Activated T-cell treated with anti-CD3 and anti-CD28 coated beads for 48 hours (primary cell): Measurements from ENCODE around the gene CCNG2.
A peak's percentile ranks its signal among the peaks of the same experiment; 100 is the strongest.

ENCODE experiments used
- DNase-seq: peaks from one replicate; pipeline ENCODE4 v3.0.0-alpha.2; 2020; ENCODE audit warnings: low read depth

The CCNG2 gene

DNA sequence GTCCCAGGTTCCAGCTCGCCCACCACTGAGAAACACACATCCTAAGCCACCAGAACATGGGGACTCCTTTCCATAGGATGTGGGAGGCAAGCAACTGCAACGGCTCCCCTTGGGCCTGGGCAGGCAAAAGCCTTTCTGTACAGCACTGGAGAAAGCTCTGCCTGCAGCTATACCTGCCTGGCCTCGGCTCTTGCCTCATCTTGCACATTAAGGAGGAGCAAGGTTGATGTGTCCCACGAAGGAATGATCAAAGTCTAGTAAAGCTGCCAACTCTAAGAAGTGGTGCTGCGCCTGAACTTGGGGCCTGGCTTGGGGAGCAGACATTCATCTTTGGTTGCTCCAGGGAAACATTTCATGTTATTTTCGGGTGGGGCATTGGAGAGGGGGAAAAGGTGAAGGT lies 19.6 kb downstream of the CCNG2 start:
- no peak for DNase-seq

DNA sequence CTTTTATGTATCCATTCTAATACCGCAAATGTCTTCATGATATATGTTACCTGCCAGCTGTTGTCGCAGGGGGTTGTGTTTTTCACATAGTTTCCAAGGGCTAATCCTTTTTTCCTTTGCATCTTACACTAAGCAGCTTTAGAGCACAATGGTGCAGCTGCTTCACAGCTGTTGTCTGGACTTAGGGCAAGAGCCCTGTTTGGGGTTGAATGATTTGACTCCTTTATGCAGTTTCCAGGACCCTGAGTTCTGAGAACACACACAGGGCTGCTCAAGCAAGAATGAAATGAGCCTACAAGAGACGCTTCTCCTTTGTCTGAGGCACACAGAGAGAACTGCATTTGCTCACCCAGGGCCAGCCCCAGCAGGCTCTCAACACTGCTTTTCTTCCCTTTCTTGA lies 20.2 kb downstream of the CCNG2 start:
- no peak for DNase-seq

DNA sequence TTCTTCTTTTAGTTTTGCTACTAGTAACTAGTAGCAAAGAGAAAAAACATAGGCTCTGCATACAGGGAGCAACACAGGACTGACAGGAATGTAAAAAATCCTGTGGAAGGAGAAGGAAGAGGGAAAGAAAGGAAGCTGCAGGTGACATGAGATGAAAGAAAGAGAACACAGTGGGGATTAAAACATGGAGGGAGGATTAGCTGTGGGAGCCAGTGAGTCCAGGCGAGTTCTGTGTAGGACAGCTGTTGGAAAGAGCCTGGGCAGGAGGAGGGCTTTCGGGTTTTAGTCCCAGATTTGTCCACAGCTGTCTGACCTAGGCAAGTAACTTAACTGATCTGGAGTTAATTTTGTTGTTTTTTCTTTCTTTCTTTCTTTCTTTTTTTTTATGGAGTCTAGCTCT lies 21.6 kb downstream of the CCNG2 start:
- DNase-seq, result no peak

DNA sequence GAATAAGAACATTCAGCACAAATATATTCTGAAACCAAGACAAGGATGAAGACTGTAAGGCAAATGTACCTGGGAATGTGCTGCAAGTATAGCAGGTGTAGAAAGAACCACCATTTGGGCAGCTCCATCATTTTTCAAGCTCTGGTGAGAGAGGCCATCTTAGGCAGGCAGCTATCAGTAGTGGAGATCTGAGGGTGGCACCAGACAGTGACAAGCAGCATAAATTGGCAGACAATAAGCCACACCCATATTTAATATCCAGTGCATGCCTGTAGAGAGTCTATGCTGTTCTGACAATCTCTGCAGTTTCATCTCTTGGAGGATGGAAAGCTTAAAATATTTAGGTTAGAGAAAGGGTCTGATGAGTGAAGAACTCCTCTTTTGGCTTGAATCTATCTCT lies 22.5 kb downstream of the CCNG2 start:
- no peak for DNase-seq

DNA sequence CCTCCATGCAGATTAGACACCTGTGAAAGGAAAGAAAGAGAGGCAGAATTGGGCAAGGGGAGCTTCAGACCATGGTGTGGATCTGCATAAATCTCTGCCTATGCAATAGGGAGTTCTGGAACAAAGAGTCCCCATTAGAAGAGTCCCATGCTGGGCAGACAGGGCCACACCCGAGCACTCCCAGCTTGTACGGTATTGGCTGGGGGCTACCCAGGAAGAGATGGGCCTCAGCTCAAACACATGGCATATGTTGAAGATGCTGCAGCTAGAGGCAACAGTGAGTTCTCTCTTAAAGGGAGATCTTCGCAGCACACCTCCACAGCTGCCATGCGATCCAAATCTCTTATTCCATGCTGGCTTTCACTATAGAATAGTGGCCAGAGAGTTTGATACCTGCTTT lies 24.7 kb downstream of the CCNG2 start:
- no peak for DNase-seq

DNA sequence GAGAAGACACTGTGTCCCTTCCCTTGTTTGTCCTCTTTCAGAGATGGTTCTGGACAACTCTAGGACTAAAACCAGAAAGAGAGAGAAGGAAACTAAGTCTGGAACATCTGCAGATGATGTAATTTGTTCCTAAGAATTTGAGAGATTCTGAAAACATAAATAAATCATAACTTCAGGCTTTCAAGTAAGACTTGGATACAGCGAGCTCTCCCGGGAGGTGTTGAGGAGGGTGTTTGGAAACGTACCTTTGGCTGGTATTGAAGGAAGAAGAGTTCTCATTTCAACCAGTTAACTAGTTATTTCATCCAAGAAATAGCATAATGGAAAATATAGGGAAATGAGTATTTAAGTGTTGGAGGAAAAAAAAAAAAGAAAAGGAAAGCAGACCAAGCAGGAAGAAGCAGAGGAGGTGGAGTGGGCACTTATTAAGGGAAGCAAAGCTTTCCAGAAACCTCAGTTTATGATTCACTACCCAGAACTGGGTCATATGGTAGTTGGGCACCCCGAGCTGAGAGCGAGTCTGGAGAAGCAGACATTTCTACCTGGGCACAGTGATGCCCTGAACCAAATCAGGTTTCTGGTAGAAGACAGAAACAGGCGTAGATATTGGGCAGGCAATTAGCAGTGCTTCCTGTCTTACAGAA lies 26.9 kb downstream of the CCNG2 start:
- no peak for DNase-seq

DNA sequence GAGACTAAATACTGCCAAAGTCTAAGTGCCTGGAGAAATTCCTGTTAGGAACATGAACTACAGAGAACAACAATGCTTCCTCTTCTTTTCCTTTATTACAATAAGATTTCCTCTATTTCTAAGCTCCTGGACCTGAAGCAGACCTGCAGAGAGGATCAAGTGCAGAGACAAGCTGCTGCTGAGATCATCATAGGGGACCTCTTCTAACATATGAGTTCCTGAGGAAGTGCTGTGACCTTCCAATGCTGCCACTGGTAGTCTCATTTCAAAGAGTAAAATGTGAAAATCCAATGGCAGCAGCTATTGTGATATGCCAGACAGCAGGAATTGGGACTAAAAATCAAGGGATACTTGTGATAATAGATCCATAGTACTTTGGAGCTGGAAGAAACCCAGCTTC lies 28.0 kb downstream of the CCNG2 start:
- DNase-seq, result no peak

DNA sequence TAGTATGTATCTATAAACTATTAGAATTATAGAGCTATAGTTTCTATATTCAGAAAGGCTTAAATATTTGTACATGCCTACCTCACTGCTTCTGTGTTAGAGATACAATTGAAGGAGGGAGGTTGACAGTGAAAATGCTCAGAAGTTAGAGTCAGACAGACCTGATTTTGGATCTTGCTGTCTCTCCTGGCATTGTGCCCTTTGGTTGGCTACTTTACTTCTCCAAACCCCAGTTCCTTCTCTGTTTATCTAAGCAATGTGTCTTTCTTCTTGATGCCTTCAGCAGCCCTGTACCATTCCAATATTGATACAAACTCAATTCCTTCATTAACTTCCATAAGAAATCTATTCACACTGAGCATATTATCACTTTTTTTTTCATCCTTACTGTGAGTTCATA lies 28.7 kb downstream of the CCNG2 start:
- no peak for DNase-seq

DNA sequence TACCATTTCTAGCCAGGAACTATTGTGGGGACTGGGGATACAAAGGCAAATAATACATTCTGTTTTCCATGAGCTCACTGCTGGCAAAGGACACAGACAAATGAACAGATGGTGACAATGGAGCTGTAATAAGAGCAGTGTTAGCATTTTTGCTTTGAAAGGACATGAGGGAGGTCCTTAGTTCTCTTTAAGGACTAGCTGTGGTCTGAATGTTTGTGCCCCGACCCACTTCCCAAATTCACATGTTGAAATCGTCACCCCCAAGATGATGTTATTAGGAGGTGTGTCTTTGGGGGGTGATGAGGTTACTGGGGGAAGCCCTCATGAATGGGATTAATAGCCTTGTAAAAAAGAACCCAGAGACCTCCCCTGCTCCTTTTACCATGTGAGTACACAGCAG lies 30.3 kb downstream of the CCNG2 start:
- DNase-seq, result no peak

DNA sequence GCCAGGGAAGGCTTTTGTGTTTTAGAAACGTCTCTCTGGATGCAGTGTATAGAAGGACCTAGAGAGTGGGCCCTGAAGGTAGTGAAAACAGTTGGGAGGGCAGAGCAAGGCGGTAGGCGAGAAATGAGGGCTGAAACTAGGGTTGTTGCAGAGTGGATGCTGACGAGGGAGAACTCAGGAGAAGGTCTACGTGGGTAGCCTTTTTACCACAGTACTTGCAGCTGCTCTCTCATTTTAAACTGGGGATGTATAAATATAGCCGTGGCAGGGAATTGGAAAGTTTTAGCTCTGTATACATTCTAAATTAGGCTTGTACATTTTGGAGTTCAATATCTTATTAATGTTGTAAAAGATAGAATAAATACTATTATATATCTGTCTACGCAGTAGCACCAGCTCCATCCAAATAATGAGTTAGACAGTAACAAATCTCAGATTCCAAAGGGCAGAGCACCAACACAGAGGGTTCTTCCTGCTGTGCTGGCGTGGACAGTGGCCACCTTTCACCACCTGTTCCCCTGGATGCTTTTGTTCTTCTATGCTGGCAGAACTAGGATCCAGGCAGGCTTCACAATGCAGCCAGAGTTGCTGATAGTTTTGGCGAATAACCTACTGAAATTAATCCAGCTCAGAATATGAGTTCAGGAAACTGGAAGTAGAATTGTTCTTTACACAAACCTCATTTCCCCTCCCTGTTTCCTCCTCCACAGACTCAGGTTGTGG lies 31.7 kb downstream of the CCNG2 start:
- no peak for DNase-seq

DNA sequence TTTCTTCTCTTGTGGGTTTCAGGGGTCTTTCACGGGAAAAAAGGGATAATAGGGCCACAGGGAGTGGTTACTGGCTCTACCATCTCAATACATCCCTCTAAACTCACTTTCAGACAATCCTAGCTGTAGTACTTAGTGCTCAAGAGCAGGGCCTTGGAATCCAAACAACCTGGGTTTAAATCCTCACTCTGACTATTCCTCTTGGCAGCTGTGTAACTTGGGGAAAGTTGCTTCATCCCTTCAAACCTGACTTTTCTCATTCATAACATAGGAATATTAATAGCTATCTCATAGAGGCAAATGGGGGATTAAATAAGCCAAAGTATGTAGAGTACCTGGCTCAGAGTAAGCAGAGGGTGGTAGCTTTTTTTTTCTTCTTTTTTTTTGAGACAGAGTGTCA lies 32.4 kb downstream of the CCNG2 start:
- no peak for DNase-seq

DNA sequence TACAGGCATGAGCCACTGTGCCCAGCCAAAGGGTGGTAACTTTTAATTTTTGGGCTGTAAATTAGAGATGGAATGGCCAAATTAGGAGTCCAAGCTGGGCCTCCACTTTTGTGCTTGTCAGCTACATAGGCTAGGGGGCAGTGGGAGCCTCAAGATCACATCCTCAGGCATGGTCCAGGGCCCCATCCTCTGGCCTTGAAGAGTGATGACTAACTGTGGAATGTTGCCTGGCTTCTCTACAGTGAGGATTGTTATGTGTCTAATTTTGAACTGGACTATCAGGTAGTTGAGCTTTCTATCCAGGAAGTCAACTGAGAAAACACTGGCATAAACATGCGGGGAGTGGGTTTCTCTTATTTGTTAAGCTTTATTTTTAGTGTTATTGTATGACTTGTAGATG lies 33.0 kb downstream of the CCNG2 start:
- DNase-seq, result no peak

DNA sequence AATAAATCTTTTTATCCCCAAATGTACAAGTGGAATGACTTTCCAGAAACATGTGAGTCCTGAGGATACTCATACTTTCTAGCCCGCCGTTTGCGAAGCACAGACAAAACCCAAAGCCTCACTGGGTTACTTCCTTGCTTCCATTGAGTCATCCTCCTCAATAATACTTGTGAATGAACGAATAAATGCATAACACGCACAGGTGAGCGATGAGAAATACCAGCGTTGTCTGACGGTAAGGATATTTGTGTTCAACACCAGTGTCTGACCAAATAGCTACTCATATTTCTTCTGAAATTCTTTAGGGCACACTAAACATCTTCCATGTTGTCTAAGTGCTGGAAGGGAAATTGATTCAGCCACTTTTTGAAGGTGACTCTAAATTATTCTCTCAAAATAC lies 36.0 kb downstream of the CCNG2 start:
- DNase-seq, result no peak

DNA sequence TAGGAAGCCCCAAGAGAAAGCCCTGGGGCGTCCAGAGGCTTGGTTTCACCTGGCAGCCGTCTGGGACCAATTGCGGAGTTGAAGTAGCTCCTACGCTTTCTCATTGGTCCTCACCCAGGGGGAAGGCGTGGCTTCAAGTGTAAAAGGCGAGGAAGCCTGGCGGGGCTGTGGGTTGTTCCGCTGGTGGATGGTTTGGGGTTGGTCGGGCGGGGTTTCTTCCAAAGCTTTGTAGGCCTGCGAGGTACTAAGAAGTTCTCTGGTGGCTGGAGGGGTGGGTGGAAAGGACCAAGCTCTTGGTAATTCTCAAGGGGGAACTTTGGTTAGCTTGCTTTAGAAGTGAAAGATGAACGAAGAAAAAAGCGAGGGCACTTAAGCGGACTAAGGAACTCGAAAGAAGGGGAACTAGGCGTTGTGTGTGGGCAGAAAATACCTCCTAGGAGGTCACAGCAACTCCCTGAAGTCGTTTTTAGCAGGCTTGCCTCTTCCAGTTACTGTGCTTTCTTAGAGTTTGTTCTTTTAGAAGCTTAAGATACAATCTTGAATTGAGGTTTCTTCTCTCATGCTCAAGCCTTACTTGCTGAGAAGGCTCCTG lies 36.6 kb downstream of the CCNG2 start:
- DNase-seq, result peak; percentile 62

DNA sequence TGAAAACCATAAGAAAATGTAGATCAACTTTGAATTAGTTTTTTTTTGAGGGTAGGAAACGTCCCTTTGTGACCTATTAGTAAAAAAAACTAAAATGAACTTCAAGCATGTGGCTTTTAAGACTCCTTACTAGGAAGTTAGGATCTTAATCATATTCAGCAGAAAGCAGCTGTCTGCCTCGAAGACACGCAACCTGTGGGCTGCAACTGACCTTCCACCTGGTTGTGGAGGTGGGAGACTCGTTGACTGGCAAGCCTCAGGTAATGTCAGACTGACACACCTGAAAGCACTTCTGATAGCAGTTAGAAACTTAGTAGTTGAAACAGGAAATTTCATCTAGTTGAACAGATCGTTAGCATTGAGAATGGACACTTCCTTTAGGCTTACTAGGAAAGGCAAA lies 37.4 kb downstream of the CCNG2 start:
- no peak for DNase-seq

DNA sequence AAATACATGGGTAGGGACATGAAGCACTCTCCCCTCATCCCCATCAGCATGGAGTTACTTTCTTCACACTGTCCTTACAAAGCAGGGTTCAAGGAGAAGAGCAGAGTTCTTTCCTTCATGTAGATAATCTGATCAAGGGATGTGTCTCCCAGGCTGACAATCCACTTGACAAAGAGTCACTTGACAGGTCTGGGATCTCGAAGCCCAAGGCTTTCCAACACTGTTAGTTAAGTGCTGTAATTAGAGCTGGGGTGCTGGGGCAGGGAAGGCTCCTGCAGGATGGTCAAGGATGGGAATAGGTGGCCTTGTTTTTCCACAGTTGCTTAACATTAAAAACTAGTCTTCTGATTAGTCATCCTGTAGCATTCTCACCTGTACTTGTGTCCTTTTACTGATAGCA lies 38.0 kb downstream of the CCNG2 start:
- no peak for DNase-seq

DNA sequence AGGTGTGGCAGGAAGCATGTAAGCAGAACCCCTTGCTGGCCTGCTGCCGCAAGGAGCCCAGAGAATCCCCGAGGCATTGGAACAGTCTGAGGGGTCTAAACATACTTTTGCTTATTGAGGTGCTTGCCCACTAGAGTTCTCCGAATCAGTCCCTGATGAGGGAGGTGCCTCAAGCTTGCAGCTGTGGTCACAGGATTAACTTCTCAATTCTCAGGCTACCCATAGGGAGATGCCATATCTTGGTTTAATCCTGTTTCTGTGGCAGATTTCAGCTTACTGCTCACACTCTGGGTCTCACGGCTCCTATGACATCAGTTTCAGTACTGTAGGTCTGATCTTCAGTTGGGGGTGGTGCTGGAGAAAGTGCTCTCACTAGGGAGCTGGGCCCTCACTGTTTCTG lies 39.9 kb downstream of the CCNG2 start:
- DNase-seq, result no peak

DNA sequence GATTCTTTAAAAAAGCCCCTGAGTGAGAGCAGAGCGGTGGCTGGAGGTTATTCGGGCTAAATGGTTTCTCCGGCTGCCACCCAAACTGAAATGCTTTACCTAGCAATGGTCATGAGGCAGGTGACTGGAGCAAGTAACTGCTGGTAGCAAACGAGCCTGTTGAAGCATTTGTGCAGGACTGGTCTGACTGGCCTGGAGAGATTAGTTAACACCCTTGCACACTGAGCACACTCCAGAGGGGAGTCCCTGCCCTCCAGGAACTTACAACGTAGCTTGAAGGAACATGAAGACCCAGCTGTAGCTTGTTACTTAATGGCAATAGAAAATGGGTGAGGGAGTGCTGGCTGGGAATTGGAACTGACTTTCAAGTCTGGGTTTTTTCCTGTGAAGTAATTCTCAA lies 40.4 kb downstream of the CCNG2 start:
- no peak for DNase-seq

DNA sequence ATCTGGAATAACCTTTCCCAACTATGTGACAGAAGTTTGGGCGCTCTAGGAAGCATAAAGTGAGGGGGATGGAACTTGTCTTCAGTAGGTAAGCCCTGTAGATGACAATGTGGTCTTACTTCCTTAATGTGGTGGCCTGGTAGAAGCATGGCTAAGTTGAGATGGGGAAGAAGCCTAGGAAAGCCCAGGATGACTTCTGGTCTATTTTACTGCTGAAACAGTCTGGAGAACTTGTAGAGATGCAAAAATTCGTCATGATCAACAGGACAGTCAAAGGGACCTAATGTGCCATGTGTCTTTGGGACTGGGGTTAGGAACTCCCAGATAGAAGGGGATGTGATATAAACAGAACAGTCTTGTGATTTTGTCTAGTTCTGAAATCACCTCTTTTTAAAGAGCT lies 40.8 kb downstream of the CCNG2 start:
- no peak for DNase-seq

DNA sequence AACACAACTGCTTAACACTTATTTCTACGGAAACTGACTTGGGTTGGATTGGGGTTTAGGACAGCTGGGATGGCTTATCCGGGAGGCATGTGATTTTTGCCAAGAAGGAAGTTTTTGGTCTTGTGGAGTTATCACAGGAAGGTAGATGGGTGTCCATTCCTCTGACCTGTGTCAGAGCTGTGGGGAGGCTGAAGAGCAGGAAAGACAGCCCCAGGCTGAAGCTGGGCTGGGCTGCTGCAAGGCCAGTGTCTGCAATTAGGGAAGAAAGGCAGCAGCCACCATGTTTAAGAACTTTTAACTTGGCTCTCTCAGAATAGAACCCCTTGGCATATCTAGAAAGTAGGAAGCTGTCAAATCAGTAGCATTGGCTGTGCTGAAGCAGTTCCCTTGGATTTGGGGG lies 42.3 kb downstream of the CCNG2 start:
- DNase-seq, result no peak

DNA sequence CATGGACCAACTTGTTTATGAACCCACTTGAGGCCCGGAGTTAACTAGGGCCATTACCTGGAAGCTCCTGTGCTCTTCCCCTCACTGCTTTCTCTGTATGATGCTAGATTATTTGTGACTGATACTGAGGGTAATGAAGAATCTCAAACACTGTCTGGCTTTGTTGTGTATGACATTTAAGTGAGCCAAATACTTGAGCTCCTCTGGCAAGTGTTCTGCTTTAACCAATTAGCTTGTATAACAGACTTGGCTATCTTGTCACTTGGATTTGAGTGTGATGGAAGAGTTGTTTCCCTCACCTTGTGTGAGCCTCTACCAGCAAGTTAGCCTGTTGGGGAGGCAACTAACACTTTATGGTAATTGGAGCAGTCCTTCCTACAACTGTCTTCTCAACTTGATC lies 42.7 kb downstream of the CCNG2 start:
- DNase-seq, result no peak

DNA sequence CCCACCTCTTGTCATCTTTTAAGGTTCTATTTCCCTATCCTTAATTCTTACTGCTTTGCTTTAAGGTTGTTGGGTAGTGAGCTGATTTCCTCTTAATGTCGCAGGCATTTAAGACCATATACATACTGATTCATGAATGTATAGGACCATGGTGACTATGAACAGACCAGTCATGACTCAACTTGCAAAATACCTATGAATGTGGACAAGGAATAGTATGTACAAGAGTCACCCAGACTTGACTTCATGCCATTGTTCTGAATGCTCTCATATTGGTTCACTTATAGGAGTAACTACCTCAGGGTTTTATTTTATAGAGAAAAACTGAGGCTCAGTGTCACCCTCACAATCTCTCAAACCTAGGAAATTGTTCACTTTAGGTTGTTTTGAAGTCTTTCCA lies 44.3 kb downstream of the CCNG2 start:
- no peak for DNase-seq

DNA sequence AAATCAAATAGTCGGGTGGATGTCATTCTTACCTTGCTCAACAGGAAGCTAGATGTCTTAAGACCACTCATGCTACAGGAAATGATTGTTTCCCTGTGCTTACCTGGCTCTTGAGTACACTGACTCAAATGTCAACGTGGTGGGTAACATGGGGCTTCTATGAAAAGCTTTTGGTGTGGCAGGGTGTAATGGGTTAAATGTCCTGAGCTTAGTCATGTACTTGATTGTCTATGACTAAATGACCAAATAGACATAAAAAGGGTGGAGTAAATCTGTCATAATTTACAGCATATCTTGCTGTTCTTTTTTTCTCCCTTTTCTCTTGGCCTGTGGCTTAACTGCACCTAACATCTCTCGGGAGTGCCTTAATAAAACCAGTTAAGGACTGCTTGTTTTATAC lies 44.9 kb downstream of the CCNG2 start:
- no peak for DNase-seq

DNA sequence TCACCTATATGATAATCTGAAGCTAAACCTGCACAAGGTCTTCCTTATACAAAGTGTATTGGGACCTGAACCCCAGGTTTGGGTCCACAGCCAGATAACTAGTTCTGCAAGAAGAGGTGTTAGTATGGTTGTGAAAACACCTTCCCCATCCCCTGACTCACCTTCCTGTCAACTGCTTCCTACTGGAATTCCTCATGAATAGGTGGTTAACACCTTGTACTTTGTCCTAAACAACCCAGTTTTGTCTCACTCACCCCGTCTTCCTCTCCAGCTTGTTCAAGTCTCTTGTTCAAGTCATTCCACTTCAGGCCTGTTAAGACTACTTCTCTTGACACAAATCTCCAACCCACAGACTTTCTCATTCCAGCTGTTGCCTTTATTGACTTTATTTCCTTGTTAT lies 45.5 kb downstream of the CCNG2 start:
- no peak for DNase-seq
